PC-9 (cell line): ENCODE results near the gene ZNF576. TPM values are rescaled to one million over a fixed set of nuclear protein-coding genes. Genes with fewer than 3 reads are reported as not detected.

Experiments
- BruUV-seq: library from RNA; stranded (reverse); fragments of 400-500 nt; replicated peaks from 2 replicates; lab custom pipeline; 2021; lab: Mats Ljungman, UMichigan
- CTCF ChIA-PET: fragments of 300-600 bp; sonication (Branson Sonifier 250); formaldehyde crosslinking; loops from one replicate; lab custom pipeline; 2022; ENCODE audit warnings: antibody characterized with exemption; lab: Charles Lee
- POLR2A ChIA-PET: fragments of 300-600 bp; sonication (Branson Sonifier 250); formaldehyde crosslinking; loops from one replicate; lab custom pipeline; 2022; ENCODE audit warnings: antibody characterized with exemption; ENCODE audit not compliant: unreplicated experiment; lab: Charles Lee
- DNase-seq, 2 experiments: peaks; one replicate each; pipeline versions ENCODE4 v3.0.0 to v3.0.0-alpha.2; 2015 to 2022; ENCODE audit warnings: mixed read lengths in 1 of 2
- H2AFZ ChIP-seq: fragments of 200-600 bp; sonication (generic); 2 replicates; pipeline ENCODE4 v1.8.1; 2017; ENCODE audit warnings: antibody characterized with exemption
- H3F3A ChIP-seq: fragments of 200-600 bp; sonication (generic); 2 replicates; pipeline ENCODE4 v1.8.1; 2017; ENCODE audit warnings: antibody characterized with exemption, mild to moderate bottlenecking, low read depth; ENCODE audit not compliant: insufficient read depth
- H3K27ac ChIP-seq: fragments of 200-600 bp; sonication (generic); 2 replicates; pipeline ENCODE4 v1.6.1; 2016; ENCODE audit warnings: mixed run types
- H3K27me3 ChIP-seq: fragments of 200-600 bp; sonication (generic); 2 replicates; pipeline ENCODE4 v1.6.1; 2016; ENCODE audit warnings: low read depth, mixed run types; ENCODE audit not compliant: insufficient read depth
- H3K36me3 ChIP-seq: fragments of 200-600 bp; sonication (generic); 2 replicates; pipeline ENCODE4 v1.6.1; 2016; ENCODE audit warnings: low read depth, mixed run types
- H3K4me1 ChIP-seq: fragments of 200-600 bp; sonication (generic); replicated peaks from 2 replicates; pipeline ENCODE4 v1.6.1; 2016; ENCODE audit warnings: mixed run types; ENCODE audit not compliant: insufficient read depth
- H3K4me2 ChIP-seq: fragments of 200-600 bp; sonication (generic); 2 replicates; pipeline ENCODE4 v1.6.1; 2017; ENCODE audit warnings: mixed run types
- H3K4me3 ChIP-seq: fragments of 200-600 bp; sonication (generic); 2 replicates; pipeline ENCODE4 v1.6.1; 2016; ENCODE audit warnings: mixed run types
- H3K79me2 ChIP-seq: fragments of 200-600 bp; sonication (generic); 2 replicates; pipeline ENCODE4 v1.6.1; 2017; ENCODE audit warnings: low read depth, mixed run types
- H3K9me2 ChIP-seq: fragments of 200-600 bp; sonication (generic); 2 replicates; pipeline ENCODE4 v1.8.1; 2017; ENCODE audit warnings: mild to moderate bottlenecking; ENCODE audit not compliant: insufficient read depth
- H3K9me3 ChIP-seq: fragments of 200-600 bp; sonication (generic); 2 replicates; pipeline ENCODE4 v1.8.1; 2016; ENCODE audit warnings: low read depth; ENCODE audit not compliant: insufficient read depth
- H4K20me1 ChIP-seq: fragments of 200-600 bp; sonication (generic); 2 replicates; pipeline ENCODE4 v1.8.1; 2017; ENCODE audit not compliant: insufficient read depth
- CTCF ChIP-seq: fragments of 200-600 bp; sonication (generic); conservative IDR thresholded peaks from 2 replicates; pipeline ENCODE4 v1.6.1; 2017; ENCODE audit warnings: mixed run types, antibody characterized with exemption, mild to moderate bottlenecking, moderate library complexity
- EZH2 ChIP-seq: fragments of 200-600 bp; sonication (generic); IDR thresholded peaks from 2 replicates; pipeline ENCODE4 v1.8.0; 2017; ENCODE audit warnings: antibody characterized with exemption, low read depth
- intact Hi-C: fragments of 100-400 bp; cut with micrococcal nuclease; formaldehyde crosslinking; loops from one replicate; pipeline ENCODE4 v1.10.0; 2022; ENCODE audit not compliant: unreplicated experiment
- total RNA-seq: library from RNA; stranded (reverse); gene quantifications from 2 replicates; pipeline ENCODE4 v1.2.3, GENCODE V29; 2021

ZNF576 gene
- total RNA-seq, 1 experiment from 2014 or later, result 15.5 TPM

- intact Hi-C loops, result no loop called here
- Histone ChIP-seq H2AFZ (no peak overlapping the region), H4K20me1 (no peaks in the 10 kb centered on the region), H3K79me2 (peaks cover 10% of the 10 kb centered on the region; the same call in 1 of the 2 replicates), H3K4me3 (no peak overlapping the region), H3K27me3 (no peaks in the 10 kb centered on the region), H3K36me3 (peaks cover 4% of the 10 kb centered on the region; the same call in 1 of the 2 replicates), H3K27ac (no peak overlapping the region), H3K9me3 (no peaks in the 10 kb centered on the region), H3F3A (peaks cover 11% of the 10 kb centered on the region; the same call in 1 of the 2 replicates), H3K4me1 (no peaks in the 10 kb centered on the region), H3K4me2 (no peak overlapping the region), H3K9me2 (no peaks in the 10 kb centered on the region)
- no TSS peak for BruUV-seq
- TF ChIP-seq CTCF (no peak), EZH2 (no peak)
- DNase-seq, result no peak
- ChIA-PET POLR2A (no interaction called here), CTCF (no interaction called here)
These were observed 16.0 kb downstream of the ZNF576 start for GRCh38 chr19:43612374-43612773.

- Histone ChIP-seq H3F3A (peaks cover 11% of the 10 kb centered on the region; the same call in 1 of the 2 replicates), H3K27ac (no peak overlapping the region), H3K4me1 (peaks cover 9% of the 10 kb centered on the region), H3K27me3 (no peaks in the 10 kb centered on the region), H3K9me3 (no peaks in the 10 kb centered on the region), H3K79me2 (peaks cover 31% of the 10 kb centered on the region), H3K4me3 (no peak overlapping the region), H3K4me2 (no peak overlapping the region), H4K20me1 (no peaks in the 10 kb centered on the region), H3K9me2 (no peaks in the 10 kb centered on the region), H2AFZ (no peak overlapping the region), H3K36me3 (peaks cover 4% of the 10 kb centered on the region; the same call in 1 of the 2 replicates)
- DNase-seq, result no peak
- ChIA-PET POLR2A (interaction anchor here (0.9 kb wide), 1 partner anchor 29 kb away, joined by 7 read pairs; no protein-coding TSS in a partner anchor), CTCF (no interaction called here)
- intact Hi-C loops, result no loop called here
- TF ChIP-seq EZH2 (no peak), CTCF (no peak)
- no TSS peak for BruUV-seq
These were observed 19.9 kb downstream of the ZNF576 start for GRCh38 chr19:43616306-43616705.

GRCh38 chr19:43616954-43617353 lies 20.6 kb downstream of the ZNF576 start:
- peaks cover 16% of the 10 kb centered on the region; the same call in 1 of the 2 replicates for H3F3A ChIP-seq
- H3K4me1 ChIP-seq, result peaks cover 9% of the 10 kb centered on the region
- CTCF ChIA-PET, result no interaction called here
- DNase-seq, result no peak
- H3K27me3 ChIP-seq, result no peaks in the 10 kb centered on the region
- intact Hi-C loops, result no loop called here
- POLR2A ChIA-PET, result interaction anchor here (0.9 kb wide), 1 partner anchor 30 kb away, joined by 7 read pairs; no protein-coding TSS in a partner anchor
- H3K4me2 ChIP-seq, result no peak overlapping the region
- H3K27ac ChIP-seq, result no peak overlapping the region
- TF ChIP-seq CTCF (no peak), EZH2 (no peak)
- no TSS peak for BruUV-seq
- no peak overlapping the region for H2AFZ ChIP-seq
- H3K36me3 ChIP-seq, result peaks cover 4% of the 10 kb centered on the region; the same call in 1 of the 2 replicates
- H3K79me2 ChIP-seq, result peaks cover 31% of the 10 kb centered on the region
- H3K9me2 ChIP-seq, result no peaks in the 10 kb centered on the region
- H4K20me1 ChIP-seq, result no peaks in the 10 kb centered on the region
- no peaks in the 10 kb centered on the region for H3K9me3 ChIP-seq
- no peak overlapping the region for H3K4me3 ChIP-seq
